NB4 (cell line): ENCODE data around the gene ZNF644.

ENCODE experiments used
- DNase-seq: peaks from one replicate; pipeline ENCODE4 v3.0.0; 2010; ENCODE audit warnings: low read depth
- H3K4me3 ChIP-seq: one replicate; pipeline ENCODE4 v1.5.1; 2011; ENCODE audit warnings: mild to moderate bottlenecking, low read depth, low read length, moderate library complexity
- CTCF ChIP-seq: IDR thresholded peaks from one replicate; pipeline ENCODE4 v1.5.1; 2012; ENCODE audit warnings: low read depth, low read length
- MAX ChIP-seq: IDR thresholded peaks from 2 replicates; pipeline ENCODE4 v1.6.1; 2011; ENCODE audit warnings: low read depth, low read length
- MYC ChIP-seq: IDR thresholded peaks from 2 replicates; pipeline ENCODE4 v1.6.1; 2011; ENCODE audit warnings: low read depth, low read length
- POLR2A ChIP-seq: IDR thresholded peaks from 2 replicates; pipeline ENCODE4 v1.6.1; 2011; ENCODE audit warnings: mild to moderate bottlenecking; ENCODE audit not compliant: insufficient read length; ENCODE audit errors: extremely low read depth

The ZNF644 gene

GRCh38 chr1:91011726-91012125 is 10.1 kb downstream of the ZNF644 start:
- no peak for TF ChIP-seq POLR2A
- TF ChIP-seq CTCF = no peak
- no peak for TF ChIP-seq MYC
- no peak for TF ChIP-seq MAX
- no peak for DNase-seq
- H3K4me3 ChIP-seq = no peak overlapping the region

GRCh38 chr1:91007827-91008226 is 14.0 kb downstream of the ZNF644 start:
- DNase-seq = no peak
- TF ChIP-seq MYC = no peak
- no peak for TF ChIP-seq MAX
- no peak for TF ChIP-seq CTCF
- no peak for TF ChIP-seq POLR2A

GRCh38 chr1:91007092-91007491 is 14.7 kb downstream of the ZNF644 start:
- TF ChIP-seq POLR2A = no peak
- no peak for TF ChIP-seq CTCF
- TF ChIP-seq MYC = no peak
- TF ChIP-seq MAX = no peak
- no peak overlapping the region for H3K4me3 ChIP-seq
- DNase-seq = no peak

More at GRCh38 chr1:91007827-91008226, 14.0 kb downstream of the ZNF644 start:
- H3K4me3 ChIP-seq = no peak overlapping the region

GRCh38 chr1:91006113-91006908 is 15.5 kb downstream of the ZNF644 start:
- H3K4me3 ChIP-seq = no peak overlapping the region
- TF ChIP-seq MAX = no peak
- no peak for TF ChIP-seq CTCF
- no peak for TF ChIP-seq POLR2A
- TF ChIP-seq MYC = no peak
- DNase-seq = no peak

GRCh38 chr1:91005285-91005684 is 16.6 kb downstream of the ZNF644 start:
- DNase-seq = no peak
- TF ChIP-seq MAX (no peak), POLR2A (no peak), CTCF (no peak)
- H3K4me3 ChIP-seq = no peak overlapping the region
